BE2C (cell line): ENCODE data around the gene FAT4.

Experiments
- DNase-seq: peaks from one replicate; pipeline ENCODE4 v3.0.0-alpha.2; 2020
- H3K27me3 ChIP-seq: fragments of 250-450 bp; sonication (Bioruptor Pico); 2 replicates; pipeline ENCODE4 v1.5.1; 2020; ENCODE audit warnings: mild to moderate bottlenecking
- H3K36me3 ChIP-seq: fragments of 250-450 bp; sonication (Bioruptor Pico); 2 replicates; pipeline ENCODE4 v1.5.1; 2020; ENCODE audit warnings: mild to moderate bottlenecking
- H3K4me1 ChIP-seq: fragments of 250-450 bp; sonication (Bioruptor Pico); 2 replicates; pipeline ENCODE4 v1.5.1; 2020
- H3K4me3 ChIP-seq: 2 replicates; pipeline ENCODE4 v1.5.1; 2011; ENCODE audit warnings: low read depth, low read length
- H3K9me3 ChIP-seq: fragments of 250-450 bp; sonication (Bioruptor Pico); 2 replicates; pipeline ENCODE4 v1.5.1; 2020
- TF ChIP-seq, protein P1 (sequence below): IDR thresholded peaks from 2 replicates; pipeline ENCODE4 v1.5.1; 2012; ENCODE audit warnings: mild to moderate bottlenecking, low read depth, low read length

The FAT4 gene

DNA sequence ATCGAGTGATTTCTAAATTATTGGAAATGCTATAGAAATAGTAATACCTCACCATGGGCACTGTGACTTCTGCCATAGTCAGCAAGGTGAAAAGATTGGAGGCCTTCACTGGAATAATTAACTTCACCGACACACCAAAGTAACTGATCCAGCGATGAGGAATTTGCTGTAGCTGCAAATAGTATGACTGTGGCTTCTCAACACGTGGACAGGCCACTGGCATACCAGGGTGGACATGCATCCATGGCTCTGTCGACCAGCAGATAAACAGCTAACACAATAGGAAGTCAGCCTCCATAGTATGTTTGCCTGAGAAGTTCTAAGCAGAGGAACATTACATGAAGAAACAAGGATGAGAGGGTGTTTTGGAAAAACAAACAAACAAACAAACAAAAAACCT, 10.9 kb upstream of the FAT4 start:
- Histone ChIP-seq H3K9me3 (no peaks in the 10 kb centered on the region), H3K36me3 (no peaks in the 10 kb centered on the region), H3K27me3 (no peaks in the 10 kb centered on the region), H3K4me3 (no peak overlapping the region), H3K4me1 (no peaks in the 10 kb centered on the region)
- TF ChIP-seq, protein P1, sequence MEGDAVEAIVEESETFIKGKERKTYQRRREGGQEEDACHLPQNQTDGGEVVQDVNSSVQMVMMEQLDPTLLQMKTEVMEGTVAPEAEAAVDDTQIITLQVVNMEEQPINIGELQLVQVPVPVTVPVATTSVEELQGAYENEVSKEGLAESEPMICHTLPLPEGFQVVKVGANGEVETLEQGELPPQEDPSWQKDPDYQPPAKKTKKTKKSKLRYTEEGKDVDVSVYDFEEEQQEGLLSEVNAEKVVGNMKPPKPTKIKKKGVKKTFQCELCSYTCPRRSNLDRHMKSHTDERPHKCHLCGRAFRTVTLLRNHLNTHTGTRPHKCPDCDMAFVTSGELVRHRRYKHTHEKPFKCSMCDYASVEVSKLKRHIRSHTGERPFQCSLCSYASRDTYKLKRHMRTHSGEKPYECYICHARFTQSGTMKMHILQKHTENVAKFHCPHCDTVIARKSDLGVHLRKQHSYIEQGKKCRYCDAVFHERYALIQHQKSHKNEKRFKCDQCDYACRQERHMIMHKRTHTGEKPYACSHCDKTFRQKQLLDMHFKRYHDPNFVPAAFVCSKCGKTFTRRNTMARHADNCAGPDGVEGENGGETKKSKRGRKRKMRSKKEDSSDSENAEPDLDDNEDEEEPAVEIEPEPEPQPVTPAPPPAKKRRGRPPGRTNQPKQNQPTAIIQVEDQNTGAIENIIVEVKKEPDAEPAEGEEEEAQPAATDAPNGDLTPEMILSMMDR = no peak
- no peak for DNase-seq

DNA sequence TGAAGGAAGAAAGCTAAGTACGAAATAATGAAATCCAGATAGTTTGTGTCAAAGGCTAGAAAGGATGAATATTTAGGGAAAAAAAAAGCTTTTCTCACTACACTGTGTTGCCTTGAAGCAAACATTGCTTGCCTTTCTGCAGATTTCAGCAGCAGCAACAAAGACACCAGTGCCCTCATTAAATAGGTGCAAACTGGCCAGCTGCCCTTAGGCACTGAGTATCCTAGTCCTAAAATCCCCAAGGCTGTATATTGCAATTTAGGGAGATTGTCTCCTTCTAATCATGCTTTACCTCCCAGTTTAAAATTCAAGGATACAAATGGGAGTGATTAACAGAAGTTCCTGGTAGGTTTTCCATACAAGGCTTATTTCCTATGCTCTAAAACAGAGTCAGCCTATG, 8.6 kb upstream of the FAT4 start:
- no peaks in the 10 kb centered on the region for H3K36me3 ChIP-seq
- H3K4me1 ChIP-seq = no peaks in the 10 kb centered on the region
- no peaks in the 10 kb centered on the region for H3K9me3 ChIP-seq
- DNase-seq = no peak
- TF ChIP-seq, protein P1 = no peak
- no peak overlapping the region for H3K4me3 ChIP-seq
- no peaks in the 10 kb centered on the region for H3K27me3 ChIP-seq

DNA sequence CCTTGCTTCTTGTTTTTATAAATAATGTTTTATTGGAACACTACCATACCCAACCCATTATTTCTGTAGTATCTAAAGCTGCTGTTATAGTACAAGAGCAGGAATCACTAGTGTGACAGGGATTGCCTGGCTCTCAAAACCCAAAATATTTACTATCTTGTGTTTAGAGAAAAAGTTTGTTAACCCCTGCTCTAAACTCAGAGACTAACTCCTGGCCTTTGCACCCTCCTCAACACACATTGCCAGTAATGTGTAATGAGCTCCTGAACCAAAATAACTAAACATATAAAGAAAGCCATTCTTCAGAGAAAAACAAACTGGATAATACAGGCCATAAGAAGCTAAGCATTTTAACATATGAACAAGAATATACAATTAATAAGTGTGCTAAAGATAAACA, 8.2 kb upstream of the FAT4 start:
- Histone ChIP-seq H3K27me3 (no peaks in the 10 kb centered on the region), H3K4me1 (no peaks in the 10 kb centered on the region), H3K9me3 (no peaks in the 10 kb centered on the region), H3K36me3 (no peaks in the 10 kb centered on the region), H3K4me3 (no peak overlapping the region)
- DNase-seq = no peak
- TF ChIP-seq, protein P1 = no peak

DNA sequence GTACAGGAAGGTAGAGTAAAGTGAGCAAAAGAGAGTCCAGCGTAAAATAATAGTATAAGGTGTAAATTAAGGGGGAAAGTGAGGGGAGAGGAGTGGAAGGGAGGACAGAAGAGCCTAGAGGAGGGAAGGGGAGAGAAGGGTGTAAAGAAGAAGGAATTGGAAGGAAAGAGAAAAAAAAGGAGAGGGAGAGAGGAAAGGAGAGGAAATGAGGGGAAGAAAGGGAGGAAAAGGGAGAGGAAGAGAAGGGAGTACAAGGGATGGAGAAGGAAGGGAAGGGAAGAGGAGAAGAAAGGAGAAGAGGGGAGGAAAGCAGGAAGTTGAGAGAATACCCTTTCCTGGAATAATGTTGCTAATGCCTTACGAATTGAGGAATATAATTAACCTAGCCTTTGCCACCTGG, 3.3 kb upstream of the FAT4 start:
- H3K9me3 ChIP-seq = no peaks in the 10 kb centered on the region
- TF ChIP-seq, protein P1 = no peak
- H3K4me3 ChIP-seq = no peak overlapping the region
- H3K36me3 ChIP-seq = no peaks in the 10 kb centered on the region
- no peaks in the 10 kb centered on the region for H3K27me3 ChIP-seq
- DNase-seq = no peak
- peaks cover 4% of the 10 kb centered on the region; the same call in 1 of the 2 replicates for H3K4me1 ChIP-seq

DNA sequence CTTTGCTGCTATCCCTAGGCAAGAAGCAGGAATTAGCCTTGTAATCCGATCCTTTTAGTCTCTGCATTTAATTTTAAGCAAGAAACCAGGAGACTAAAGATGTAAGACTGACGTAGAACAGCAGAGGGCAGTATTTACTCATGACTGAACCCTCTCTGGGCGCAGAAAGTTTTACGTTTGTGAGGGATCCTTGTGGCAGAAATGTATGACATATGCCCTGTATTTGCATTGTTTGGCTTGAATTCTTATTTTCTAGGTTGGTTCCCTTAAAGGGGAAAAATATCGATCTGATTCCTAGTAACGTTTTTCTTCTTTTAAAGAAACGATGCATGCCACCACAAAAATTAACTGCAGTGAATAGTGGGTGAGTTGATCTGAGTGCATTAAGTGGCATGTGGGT, 1.3 kb upstream of the FAT4 start:
- peak; percentile 60 for DNase-seq
- TF ChIP-seq, protein P1 = peak; percentile 88
- Histone ChIP-seq H3K4me3 (no peak overlapping the region), H3K27me3 (no peaks in the 10 kb centered on the region), H3K4me1 (peaks cover 4% of the 10 kb centered on the region; the same call in 1 of the 2 replicates), H3K36me3 (no peaks in the 10 kb centered on the region), H3K9me3 (no peaks in the 10 kb centered on the region)

DNA sequence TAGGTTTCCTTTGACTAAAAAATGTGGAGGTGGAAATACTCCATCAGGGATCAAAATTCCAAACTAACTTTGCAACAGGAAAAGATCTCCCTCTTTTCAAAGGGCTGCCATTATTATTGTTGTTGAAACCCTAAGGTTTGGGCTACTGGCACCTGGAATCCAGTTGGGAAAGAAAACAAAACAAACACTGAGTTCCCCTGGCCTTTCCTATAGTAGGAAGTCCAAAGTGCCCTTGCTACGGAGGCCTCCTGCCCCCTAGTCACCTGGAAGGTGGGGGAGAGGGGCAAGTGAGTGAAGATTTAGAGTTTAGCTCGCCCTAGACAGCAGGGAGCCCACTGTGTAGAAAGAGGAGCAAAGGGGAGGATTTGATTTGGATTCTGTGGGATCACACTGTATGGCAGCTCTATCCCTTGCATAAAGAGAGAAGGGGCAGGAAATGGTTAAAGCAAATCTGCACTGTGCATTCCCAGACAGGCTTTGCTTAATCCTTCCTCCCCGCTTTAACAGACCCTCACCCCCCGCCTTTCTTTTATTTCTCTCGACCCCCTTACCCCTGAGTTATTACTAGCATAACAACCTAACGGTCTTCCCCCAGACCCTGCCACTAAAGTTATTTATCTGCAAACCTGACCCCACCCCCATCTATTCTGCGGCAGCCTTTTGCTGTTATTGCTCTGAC, 627 bp upstream of the FAT4 start:
- peaks cover 5% of the 10 kb centered on the region; the same call in 1 of the 2 replicates for H3K4me1 ChIP-seq
- H3K36me3 ChIP-seq = no peaks in the 10 kb centered on the region
- DNase-seq = no peak
- no peaks in the 10 kb centered on the region for H3K27me3 ChIP-seq
- TF ChIP-seq, protein P1 = no peak
- peak overlapping the region; percentile 90 for H3K4me3 ChIP-seq
- H3K9me3 ChIP-seq = no peaks in the 10 kb centered on the region
